ENCODE results near the gene PATJ. TPM values are rescaled to one million over a fixed set of nuclear protein-coding genes. Genes with fewer than 3 reads are reported as not detected.

PATJ gene
- polyA plus RNA-seq, 1 donor (not counting 4 experiments of a cell fraction or from before 2014, with no cell fraction given), result 28.1 TPM

DNA sequence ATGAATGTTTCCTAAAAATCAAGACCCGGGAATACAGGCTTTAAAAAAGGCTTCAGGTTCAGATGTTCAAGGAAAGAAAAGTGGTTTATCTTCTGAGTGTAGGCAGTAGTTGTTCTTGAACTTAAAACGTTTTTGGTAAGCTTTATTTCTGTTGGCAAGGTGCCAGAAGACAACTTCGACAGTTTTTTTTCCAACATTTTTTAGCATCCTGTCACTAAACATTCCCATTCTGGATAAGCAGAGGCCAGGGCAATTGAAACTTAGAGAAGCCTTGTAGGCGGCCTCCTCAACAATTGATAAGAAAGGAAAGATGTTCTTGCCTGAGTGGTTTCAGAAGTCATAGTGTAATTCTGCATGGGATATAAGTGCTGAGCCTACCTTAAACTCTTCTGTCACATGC lies 66.7 kb downstream of the PATJ start:
- H3K4me3 ChIP-seq (ENCODE audit: control insufficient read depth in 2 of 3, extremely low read depth in 1 of 3, insufficient read depth in 2 of 3, low read depth in 1 of 3, low read length in 3 of 3), result no peak overlapping the region
- no peaks in the 10 kb centered on the region for H3K27me3 ChIP-seq (ENCODE audit: control insufficient read depth, extremely low read depth, insufficient read depth, low read length)
- no peaks in the 10 kb centered on the region for H4K20me1 ChIP-seq (ENCODE audit: control insufficient read depth, extremely low read depth, insufficient read depth, low read length)
- H3K4me2 ChIP-seq (ENCODE audit: control insufficient read depth, extremely low read depth, insufficient read depth, low read depth, low read length), result no peak overlapping the region
- no peak overlapping the region for H3K27ac ChIP-seq (ENCODE audit: control insufficient read depth, insufficient read depth, low read length)
- FAIRE-seq (no peak), DNase-seq (ENCODE audit: low read depth, low spot score) (no peak)
- no peak for TF ChIP-seq EZH2 (IDR thresholded peaks at IDR 0.05; ENCODE audit: low read length)
- TF ChIP-seq, protein P1, sequence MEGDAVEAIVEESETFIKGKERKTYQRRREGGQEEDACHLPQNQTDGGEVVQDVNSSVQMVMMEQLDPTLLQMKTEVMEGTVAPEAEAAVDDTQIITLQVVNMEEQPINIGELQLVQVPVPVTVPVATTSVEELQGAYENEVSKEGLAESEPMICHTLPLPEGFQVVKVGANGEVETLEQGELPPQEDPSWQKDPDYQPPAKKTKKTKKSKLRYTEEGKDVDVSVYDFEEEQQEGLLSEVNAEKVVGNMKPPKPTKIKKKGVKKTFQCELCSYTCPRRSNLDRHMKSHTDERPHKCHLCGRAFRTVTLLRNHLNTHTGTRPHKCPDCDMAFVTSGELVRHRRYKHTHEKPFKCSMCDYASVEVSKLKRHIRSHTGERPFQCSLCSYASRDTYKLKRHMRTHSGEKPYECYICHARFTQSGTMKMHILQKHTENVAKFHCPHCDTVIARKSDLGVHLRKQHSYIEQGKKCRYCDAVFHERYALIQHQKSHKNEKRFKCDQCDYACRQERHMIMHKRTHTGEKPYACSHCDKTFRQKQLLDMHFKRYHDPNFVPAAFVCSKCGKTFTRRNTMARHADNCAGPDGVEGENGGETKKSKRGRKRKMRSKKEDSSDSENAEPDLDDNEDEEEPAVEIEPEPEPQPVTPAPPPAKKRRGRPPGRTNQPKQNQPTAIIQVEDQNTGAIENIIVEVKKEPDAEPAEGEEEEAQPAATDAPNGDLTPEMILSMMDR (optimal IDR thresholded peaks at IDR 0.05 in 1 of 3, IDR thresholded peaks at IDR 0.05 in 1 of 3, conservative IDR thresholded peaks at IDR 0.05 in 1 of 3; ENCODE audit: extremely low read depth in 1 of 3, insufficient read depth in 2 of 3, low read length in 3 of 3), result no peak
- H2AFZ ChIP-seq (ENCODE audit: control insufficient read depth, low read length), result no peak overlapping the region
- no peaks in the 10 kb centered on the region for H3K9me1 ChIP-seq (ENCODE audit: control insufficient read depth, extremely low read depth, insufficient read depth, low read length)
- no peak overlapping the region for H3K9ac ChIP-seq (ENCODE audit: control insufficient read depth, extremely low read depth, insufficient read depth, low read length)
- peaks cover 0 to 17% of the 10 kb centered on the region in 2 experiments for H3K36me3 ChIP-seq (ENCODE audit: control insufficient read depth in 2 of 2, extremely low read depth in 1 of 2, insufficient read depth in 2 of 2, low read length in 2 of 2)
- H3K9me3 ChIP-seq (ENCODE audit: control insufficient read depth, low read depth, low read length), result no peaks in the 10 kb centered on the region
- dilution Hi-C loops (cut with MboI; ENCODE audit: extremely low pct_ligation_motif_present, low sequenced_read_pairs), result no loop called here
- no peaks in the 10 kb centered on the region for H3K4me1 ChIP-seq (ENCODE audit: control insufficient read depth, extremely low read depth, insufficient read depth, low read length)
- no peaks in the 10 kb centered on the region for H3K79me2 ChIP-seq (ENCODE audit: control insufficient read depth, insufficient read depth, low read length)

DNA sequence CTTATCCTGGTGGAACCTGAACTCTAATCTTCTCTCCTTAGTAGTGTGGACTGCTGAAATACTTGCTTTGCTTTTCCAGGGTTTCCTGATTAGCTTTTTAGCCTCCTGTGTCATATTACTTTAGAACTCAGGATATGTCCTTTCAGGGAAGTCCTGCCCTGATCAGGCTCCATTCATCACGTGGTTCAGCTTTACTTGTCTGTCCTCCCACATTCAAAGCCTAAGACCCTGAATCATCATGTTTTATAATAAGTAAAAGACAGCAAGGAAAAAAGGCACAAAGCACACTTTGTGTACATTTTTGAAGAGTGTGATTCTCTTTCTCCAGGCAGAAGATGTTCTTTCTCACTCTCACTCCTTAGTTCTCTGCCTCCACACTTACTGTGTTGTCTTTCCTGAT lies 70.6 kb downstream of the PATJ start:
- FAIRE-seq (no peak), DNase-seq (ENCODE audit: low read depth, low spot score) (no peak)
- Histone ChIP-seq H3K9me1 (ENCODE audit: control insufficient read depth, extremely low read depth, insufficient read depth, low read length) (no peaks in the 10 kb centered on the region), H2AFZ (ENCODE audit: control insufficient read depth, low read length) (no peak overlapping the region), H3K4me1 (ENCODE audit: control insufficient read depth, extremely low read depth, insufficient read depth, low read length) (no peaks in the 10 kb centered on the region), H4K20me1 (ENCODE audit: control insufficient read depth, extremely low read depth, insufficient read depth, low read length) (no peaks in the 10 kb centered on the region), H3K4me2 (ENCODE audit: control insufficient read depth, extremely low read depth, insufficient read depth, low read depth, low read length) (no peak overlapping the region), H3K79me2 (ENCODE audit: control insufficient read depth, insufficient read depth, low read length) (no peaks in the 10 kb centered on the region), H3K36me3 (ENCODE audit: control insufficient read depth in 2 of 2, extremely low read depth in 1 of 2, insufficient read depth in 2 of 2, low read length in 2 of 2) (peaks cover 1 to 9% of the 10 kb centered on the region in 2 experiments), H3K27me3 (ENCODE audit: control insufficient read depth, extremely low read depth, insufficient read depth, low read length) (no peaks in the 10 kb centered on the region), H3K9ac (ENCODE audit: control insufficient read depth, extremely low read depth, insufficient read depth, low read length) (no peak overlapping the region), H3K9me3 (ENCODE audit: control insufficient read depth, low read depth, low read length) (no peaks in the 10 kb centered on the region), H3K27ac (ENCODE audit: control insufficient read depth, insufficient read depth, low read length) (no peak overlapping the region), H3K4me3 (ENCODE audit: control insufficient read depth in 2 of 3, extremely low read depth in 1 of 3, insufficient read depth in 2 of 3, low read depth in 1 of 3, low read length in 3 of 3) (no peak overlapping the region)
- TF ChIP-seq EZH2 (IDR thresholded peaks at IDR 0.05; ENCODE audit: low read length), result no peak
- TF ChIP-seq, protein P1 (optimal IDR thresholded peaks at IDR 0.05 in 1 of 3, IDR thresholded peaks at IDR 0.05 in 1 of 3, conservative IDR thresholded peaks at IDR 0.05 in 1 of 3; ENCODE audit: extremely low read depth in 1 of 3, insufficient read depth in 2 of 3, low read length in 3 of 3), result no peak
- dilution Hi-C loops (cut with MboI; ENCODE audit: extremely low pct_ligation_motif_present, low sequenced_read_pairs), result no loop called here

Measured in keratinocyte (primary cell).